CD4-positive, alpha-beta T cell treated with Interleukin-6 for 4 hours (primary cell): ENCODE data around the gene ARMC10.
"Not testable (repeated sequence)": the region's sequence is repeated elsewhere in the genome, so short reads cannot be mapped to it uniquely, and the experiment has no call there.

ENCODE experiments used
- DNase-seq: peaks from one replicate; pipeline ENCODE4 v3.0.0-alpha.2; 2020; ENCODE audit warnings: mixed read lengths

ARMC10 gene

DNA sequence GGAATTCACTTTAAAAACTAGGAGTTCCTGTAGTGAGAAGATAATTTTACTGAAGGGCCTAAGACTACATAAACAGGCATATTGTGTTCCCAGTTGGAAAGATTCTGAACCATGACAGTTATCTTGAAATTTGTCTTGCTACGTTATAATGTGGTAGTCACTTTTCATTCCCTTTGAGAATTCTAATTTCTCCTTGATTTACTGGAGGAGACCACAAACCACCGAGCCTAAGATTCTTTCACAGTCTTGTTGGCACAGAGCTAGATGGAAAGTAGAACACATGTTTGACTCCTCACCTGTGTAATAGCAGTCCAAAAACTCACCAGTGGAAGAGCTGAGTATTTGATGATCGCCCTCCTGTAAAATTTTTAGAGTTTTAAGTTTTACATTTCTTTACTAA, 4.9 kb downstream of the ARMC10 start:
- DNase-seq = no peak

DNA sequence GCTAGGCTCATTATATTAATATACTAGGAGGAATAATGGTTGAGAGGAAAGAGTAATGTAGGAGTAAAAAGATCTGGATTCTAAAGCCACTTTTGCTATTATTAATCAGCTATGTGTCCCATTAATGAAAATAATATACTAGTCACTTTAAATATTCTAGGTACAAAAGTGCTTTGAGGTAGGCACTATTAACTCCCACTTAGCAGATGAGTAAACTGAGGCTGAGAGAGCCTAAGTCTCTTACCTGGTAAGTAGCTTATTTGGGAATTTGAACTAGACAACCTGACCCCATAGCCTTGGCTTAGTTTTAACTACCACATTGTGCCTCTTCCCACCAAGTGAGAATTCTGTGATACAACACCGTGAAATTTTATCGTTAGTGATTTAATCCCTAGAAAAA, 6.0 kb downstream of the ARMC10 start:
- DNase-seq = no peak

DNA sequence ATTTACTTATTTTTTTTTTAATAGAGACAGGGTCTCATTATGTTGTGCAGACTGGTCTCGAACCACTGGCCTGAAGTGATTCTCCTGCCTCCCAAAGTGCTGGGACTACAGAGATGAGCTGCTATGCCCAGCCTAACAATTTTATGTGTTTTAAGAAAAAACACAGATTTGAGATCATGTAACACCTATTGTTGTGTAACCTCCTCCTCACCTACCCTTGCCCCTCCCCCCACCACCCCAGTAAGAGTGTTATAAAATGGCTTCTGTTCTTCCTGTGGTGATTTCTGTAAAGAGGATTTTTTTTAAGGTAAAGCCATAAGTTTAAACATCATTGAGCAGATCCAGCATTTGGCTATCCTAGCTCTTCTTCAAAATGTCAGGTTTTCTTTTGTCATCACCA, 7.6 kb downstream of the ARMC10 start:
- no peak for DNase-seq

DNA sequence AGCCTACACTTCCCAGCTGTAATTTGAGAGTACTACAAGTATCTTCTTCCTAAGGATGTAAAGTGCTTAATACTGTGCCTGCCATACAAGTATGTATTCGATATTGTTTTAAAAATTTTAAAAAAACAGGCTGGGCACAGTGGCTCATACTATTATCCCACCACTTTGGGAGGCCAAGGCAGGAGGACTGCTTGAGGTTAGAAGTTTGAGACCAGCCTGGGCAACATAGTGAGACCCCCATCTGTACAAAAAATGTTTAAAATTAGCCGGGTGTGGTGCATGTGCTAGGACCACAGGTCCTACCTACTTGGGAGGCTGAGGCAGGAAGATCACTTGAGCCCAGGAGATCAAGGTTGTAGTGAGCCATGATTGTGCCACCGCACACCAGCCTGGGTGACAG, 8.3 kb downstream of the ARMC10 start:
- DNase-seq = no peak

- not testable (repeated sequence) for DNase-seq
These were observed 17.4 kb downstream of the ARMC10 start for GRCh38 chr7:103092321-103092720.

DNA sequence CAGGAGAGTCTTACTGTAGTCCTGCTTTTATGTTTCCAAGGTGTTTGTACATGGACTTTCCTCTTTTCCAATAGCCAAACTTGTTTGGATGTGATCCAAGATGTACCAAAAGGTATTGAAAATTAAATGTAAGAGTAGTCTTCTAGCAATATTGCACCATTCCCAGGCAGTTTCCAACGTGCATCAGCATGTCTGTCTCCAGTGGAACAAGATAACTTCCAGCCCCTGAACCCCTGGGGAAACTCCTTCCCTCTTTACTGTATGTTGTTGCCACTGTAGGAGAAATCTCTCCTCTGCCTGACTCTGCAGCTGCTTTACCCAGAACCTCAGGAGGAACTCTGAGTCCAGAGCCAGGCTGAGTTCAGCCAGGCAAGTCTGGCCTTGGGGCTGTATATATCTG, 18.5 kb downstream of the ARMC10 start:
- no peak for DNase-seq

GRCh38 chr7:103094102-103094501, 19.2 kb downstream of the ARMC10 start:
- no peak for DNase-seq

GRCh38 chr7:103095558-103095957, 20.6 kb downstream of the ARMC10 start:
- not testable (repeated sequence) for DNase-seq

GRCh38 chr7:103097041-103097440, 22.1 kb downstream of the ARMC10 start:
- DNase-seq = no peak

GRCh38 chr7:103100348-103100747, 25.4 kb downstream of the ARMC10 start:
- DNase-seq = no peak

DNA sequence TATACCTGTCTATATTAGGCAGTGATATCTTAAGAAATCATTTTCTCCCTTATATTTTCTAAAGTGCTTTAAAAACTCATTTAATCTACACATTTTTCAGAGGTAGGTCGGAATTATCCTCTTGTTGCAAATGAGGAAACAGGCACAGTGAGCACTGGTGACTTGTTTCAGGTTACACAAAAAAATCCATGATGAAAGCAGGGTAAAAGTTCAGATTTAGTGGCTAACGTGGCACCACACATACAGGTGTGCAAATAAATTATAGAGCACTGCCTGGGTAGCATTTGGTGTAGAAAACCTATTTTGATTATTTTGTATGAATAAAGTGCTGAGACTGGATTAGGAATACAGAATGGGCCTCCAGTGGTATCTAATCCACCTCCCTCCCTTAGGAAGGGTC, 26.6 kb downstream of the ARMC10 start:
- no peak for DNase-seq

DNA sequence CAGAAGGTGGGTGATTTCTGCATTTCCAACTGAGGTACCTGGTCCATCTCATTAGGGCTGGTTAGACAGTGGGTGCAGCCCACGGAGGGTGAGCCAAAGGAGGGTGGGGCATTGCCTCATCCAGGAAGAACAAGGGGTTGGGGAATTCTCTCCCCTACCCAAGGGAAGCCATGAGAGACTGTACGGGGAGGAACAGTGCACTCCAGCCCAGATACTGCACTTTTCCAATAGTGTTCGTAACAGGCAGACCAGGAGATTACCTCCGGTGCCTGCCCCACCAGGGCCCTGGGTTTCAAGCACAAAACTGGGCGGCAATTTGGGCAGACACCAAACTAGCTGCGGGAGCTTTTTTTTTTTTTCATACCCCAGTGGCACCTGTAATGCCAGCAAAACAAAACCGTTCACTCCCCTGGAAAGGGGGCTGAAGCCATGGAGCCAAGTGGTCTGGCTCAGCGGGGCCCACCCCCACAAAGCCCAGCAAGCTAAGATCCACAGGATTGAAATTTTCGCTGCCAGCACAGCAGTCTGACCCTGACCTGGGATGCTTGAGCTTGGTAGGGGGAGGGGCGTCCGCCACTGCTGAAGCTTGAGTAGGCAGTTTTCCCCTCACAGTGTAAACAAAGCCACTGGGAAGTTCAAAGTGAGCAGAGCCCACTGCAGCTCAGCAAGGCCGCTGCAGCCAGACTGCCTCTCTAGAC, 31.2 kb downstream of the ARMC10 start:
- no peak for DNase-seq

- DNase-seq = not testable (repeated sequence)
These were observed 31.7 kb downstream of the ARMC10 start for GRCh38 chr7:103106703-103107070.

- no peak for DNase-seq
These were observed 38.2 kb downstream of the ARMC10 start for GRCh38 chr7:103113164-103113563.

DNA sequence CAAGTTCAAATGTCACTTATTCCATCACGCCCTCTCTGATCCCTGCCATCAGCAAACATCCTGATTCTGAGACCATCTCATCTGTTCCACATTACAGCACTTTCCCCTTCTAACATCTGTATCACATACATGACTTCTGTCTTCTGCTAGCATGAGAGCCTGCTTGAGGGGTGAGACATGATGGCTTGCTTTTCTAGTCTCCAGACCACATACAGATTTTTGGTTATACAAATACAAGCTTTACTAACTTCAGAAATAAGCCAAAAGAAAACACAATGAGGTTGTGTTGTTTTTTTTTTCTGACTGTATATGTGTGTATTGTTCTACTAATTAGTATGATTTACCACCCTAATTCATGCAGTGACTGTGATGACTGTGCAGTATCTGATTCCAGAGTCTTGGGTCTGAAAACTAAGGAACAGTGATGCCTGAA, 39.7 kb downstream of the ARMC10 start:
- no peak for DNase-seq

GRCh38 chr7:103115771-103116170, 40.8 kb downstream of the ARMC10 start:
- no peak for DNase-seq

- no peak for DNase-seq
These were observed 41.6 kb downstream of the ARMC10 start for GRCh38 chr7:103116511-103116910.

DNA sequence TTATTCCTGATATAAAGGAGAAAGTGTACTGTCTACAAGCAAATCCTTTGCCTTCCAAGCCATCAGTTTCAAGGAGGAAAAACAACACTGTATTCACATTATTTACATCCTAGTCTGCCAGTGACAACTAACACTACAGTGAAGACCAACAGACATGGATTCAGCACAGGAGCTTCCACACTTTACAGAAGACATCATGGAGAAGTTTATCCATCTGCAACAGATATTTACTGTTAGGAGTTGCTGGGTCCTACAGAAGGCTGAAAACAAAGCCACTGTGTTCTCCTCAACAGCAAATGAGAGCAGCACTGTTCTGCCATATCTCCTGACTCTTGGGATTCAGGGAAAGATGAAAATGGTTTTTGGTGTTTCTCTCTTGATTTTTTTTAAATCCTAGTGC, 42.1 kb downstream of the ARMC10 start:
- DNase-seq = no peak

- no peak for DNase-seq
These were observed 42.5 kb downstream of the ARMC10 start for GRCh38 chr7:103117465-103117864.

GRCh38 chr7:103119791-103120291, 44.9 kb downstream of the ARMC10 start:
- DNase-seq = no peak

GRCh38 chr7:103120362-103120761, 45.4 kb downstream of the ARMC10 start:
- no peak for DNase-seq

- DNase-seq = no peak
These were observed 46.7 kb downstream of the ARMC10 start for GRCh38 chr7:103121641-103122040.

DNA sequence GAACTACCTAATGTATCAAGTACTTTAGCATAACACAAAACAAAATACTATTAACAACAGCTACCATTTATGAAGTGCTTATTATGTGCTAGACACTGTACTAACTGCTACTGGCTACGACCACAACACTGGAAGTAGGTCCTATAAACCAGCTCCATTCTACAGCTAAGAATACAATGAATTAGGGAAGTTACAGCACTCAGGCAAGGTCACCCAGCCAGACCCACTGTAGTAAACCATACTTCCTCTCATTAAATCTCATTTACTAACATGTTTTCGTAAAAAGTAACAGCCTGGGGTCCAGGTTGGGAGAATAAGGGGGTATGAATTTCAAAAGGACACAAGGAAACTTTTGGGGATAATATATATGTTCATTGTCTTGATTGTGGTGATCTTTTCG, 48.6 kb downstream of the ARMC10 start:
- no peak for DNase-seq

DNA sequence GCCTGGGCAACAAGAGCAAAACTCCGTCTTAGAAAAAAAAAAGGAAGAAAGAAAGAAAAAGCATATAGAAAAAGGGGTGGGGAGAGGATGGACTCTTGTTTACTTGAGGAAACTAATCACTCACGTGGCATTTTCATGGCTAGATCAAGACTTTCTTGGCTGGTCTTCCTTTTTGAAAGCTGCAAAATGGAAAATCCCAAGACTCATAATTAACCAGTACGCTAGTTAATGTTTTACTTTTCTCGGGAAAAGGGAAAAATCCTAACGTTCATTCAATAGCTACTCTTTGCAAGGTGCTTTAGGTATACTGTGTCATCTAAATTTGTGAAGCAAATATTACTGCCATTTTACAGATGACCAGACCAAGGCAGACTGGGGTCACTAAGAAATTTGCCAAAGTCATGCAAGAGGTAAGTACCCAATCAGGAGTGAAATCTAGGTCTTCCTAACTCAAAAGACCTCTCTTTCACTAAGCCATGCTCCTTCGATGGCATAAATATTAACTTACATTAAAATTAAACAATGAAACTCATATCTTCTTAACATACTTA, 49.6 kb downstream of the ARMC10 start:
- no peak for DNase-seq

- no peak for DNase-seq
These were observed 52.1 kb downstream of the ARMC10 start for GRCh38 chr7:103127006-103127405.
